Occipital lobe (tissue), 2 donors: ENCODE measurements around the gene PDZK1IP1. TPM values are rescaled to one million over a fixed set of nuclear protein-coding genes. Genes with fewer than 3 reads are reported as not detected.
A peak's percentile ranks its signal among the peaks of the same experiment; 100 is the strongest.
"Not testable (repeated sequence)": the region's sequence is repeated elsewhere in the genome, so short reads cannot be mapped to it uniquely, and the experiment has no call there.

Experiments used
- DNase-seq: peaks from one replicate; lab custom pipeline; 2025; lab: John Stamatoyannopoulos, UW
- total RNA-seq: library from RNA; depleted of rRNA; stranded (reverse); fragments of >200 nt; gene quantifications from one replicate; pipeline ENCODE4 v1.2.3, GENCODE V29; 2014

The PDZK1IP1 gene
- total RNA-seq, 1 donor from 2014 or later: not detected

GRCh38 chr1:47198214-47198613, 8.4 kb upstream of the PDZK1IP1 start:
- no peak for DNase-seq

DNA sequence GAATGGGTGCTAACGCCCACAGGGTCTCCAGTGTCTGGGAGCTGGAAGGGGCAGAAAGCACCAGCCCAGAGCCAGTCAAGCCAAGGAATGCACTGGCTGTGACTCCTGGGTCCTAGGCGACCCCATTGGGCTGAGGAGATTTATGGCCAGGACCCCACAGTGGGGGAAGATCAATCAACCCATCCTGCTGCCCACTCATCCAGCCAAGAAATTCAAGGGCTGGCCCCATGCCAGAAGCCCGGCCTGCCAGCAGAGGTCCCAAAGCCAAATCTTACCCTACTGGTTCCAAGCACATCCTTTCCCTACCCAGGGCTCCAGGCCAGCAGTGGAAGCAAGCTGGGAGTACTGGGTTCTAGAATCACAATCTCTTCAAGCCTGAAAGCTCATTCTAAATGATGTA, 6.8 kb upstream of the PDZK1IP1 start:
- DNase-seq: no peak

DNA sequence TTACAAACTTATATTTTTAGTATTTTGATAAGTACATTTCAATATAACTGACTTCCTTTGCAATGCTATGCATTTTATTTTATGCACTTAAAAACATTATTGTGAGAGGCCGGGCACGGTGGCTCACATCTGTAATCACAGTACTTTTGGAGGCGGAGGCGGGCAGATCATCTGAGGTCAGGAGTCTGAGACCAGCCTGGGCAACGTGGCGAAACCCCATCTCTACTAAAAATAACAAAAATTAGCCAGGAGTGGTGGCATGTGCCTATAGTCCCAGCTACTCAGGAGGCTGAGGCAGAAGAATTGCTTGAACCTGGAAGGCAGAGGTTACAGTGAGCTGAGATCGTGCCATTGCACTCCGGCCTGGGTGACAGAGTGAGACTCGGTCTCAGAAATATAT, 6.1 kb upstream of the PDZK1IP1 start:
- DNase-seq: not testable (repeated sequence)

GRCh38 chr1:47194311-47194710, 4.5 kb upstream of the PDZK1IP1 start:
- DNase-seq: no peak

DNA sequence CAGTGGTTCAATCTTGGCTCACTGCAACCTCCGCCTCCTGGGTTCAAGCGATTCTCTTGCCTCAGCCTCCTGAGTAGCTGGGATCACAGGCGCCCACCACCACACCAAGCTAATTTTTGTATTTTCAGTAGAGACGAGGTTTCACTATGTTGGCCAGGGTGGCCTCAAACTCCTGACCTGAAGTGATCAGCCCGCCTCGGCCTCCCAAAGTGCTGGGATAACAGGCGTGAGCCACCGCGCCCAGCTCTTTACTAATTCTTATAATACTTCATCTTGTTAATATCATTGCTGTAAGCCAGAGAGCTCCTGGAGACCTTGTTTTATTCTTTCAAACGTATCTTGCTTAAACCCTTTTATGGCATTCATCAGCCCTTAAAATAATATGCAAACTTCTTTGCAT, 3.7 kb upstream of the PDZK1IP1 start:
- DNase-seq: not testable (repeated sequence)

DNA sequence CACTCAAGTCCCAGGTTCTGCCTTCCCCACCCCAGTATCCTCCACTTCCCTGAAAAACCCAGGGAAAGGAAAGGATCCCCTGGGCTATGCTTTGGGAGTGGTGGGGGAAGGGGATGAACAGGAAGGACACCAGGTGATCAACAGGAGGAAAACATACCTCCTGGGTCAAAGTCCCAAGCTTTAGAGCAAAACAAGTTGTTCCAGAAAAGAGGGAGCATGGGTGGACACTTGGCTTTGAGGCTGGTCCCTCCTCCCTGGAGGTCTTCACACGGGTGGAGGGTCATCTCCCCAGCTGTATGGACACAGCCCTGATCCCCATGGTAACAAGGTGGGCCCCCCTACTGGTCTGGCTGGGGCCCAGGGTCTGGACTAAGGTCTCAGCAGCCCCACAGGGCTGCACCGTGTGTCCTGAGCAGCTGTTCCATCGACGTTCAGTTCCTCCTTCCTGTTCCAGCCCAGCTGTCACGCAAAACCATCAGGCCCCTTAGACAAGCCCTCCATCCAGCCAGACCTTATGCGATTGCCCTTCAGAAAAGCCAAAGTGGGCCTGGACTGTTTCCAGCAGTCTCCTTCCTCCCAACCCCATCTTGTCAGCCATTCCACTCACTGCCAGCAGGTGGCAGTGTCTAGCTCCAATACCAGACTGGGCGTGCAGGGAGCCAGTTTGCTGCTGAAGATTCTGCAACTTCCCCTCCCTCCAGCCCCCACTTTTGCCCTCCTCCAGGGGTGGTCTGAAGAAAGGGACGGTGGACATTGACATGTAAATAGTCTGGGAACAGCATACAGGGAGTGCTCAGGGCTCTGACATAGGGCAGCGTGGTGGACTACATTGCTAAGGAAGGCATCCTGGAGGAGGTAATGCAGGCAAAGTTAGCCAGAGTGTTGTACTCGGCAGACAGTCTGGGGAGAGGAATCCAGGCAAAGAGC, 2.9 kb upstream of the PDZK1IP1 start:
- DNase-seq: peak; percentile 17

- DNase-seq: no peak
These were observed 2.2 kb upstream of the PDZK1IP1 start for GRCh38 chr1:47191940-47192457.

DNA sequence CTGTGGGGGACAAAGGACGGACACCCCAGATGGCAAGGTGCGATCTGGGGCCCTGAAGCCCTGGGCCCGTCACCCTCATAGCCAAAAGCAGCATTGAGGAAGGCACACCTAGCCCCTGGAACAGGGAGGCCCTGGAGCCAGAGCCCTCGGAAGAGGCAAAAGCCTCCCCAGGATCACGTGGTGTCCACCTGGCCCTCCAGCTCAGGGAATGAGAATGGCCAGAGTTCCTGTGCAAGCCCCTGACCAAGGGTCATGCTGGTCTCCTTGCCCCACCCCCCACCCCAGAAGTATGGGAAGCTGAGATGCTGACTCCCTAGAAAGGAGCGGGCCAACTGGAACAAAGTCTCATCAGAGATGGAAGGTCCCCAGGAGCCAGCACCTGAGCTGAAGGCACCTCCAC, 1.0 kb upstream of the PDZK1IP1 start:
- DNase-seq: no peak

GRCh38 chr1:47190509-47190855, 646 bp upstream of the PDZK1IP1 start:
- DNase-seq: no peak

- DNase-seq: no peak
These were observed 748 bp downstream of the PDZK1IP1 start for GRCh38 chr1:47188791-47189785.

GRCh38 chr1:47187926-47188250, 1.9 kb downstream of the PDZK1IP1 start:
- DNase-seq: no peak

- DNase-seq: no peak
These were observed 2.5 kb downstream of the PDZK1IP1 start for GRCh38 chr1:47187231-47187925.

- DNase-seq: no peak
These were observed 3.3 kb downstream of the PDZK1IP1 start for GRCh38 chr1:47186267-47187185.

GRCh38 chr1:47184822-47185677, 4.8 kb downstream of the PDZK1IP1 start:
- no peak for DNase-seq

- no peak for DNase-seq
These were observed 5.6 kb downstream of the PDZK1IP1 start for GRCh38 chr1:47184090-47184821.

DNA sequence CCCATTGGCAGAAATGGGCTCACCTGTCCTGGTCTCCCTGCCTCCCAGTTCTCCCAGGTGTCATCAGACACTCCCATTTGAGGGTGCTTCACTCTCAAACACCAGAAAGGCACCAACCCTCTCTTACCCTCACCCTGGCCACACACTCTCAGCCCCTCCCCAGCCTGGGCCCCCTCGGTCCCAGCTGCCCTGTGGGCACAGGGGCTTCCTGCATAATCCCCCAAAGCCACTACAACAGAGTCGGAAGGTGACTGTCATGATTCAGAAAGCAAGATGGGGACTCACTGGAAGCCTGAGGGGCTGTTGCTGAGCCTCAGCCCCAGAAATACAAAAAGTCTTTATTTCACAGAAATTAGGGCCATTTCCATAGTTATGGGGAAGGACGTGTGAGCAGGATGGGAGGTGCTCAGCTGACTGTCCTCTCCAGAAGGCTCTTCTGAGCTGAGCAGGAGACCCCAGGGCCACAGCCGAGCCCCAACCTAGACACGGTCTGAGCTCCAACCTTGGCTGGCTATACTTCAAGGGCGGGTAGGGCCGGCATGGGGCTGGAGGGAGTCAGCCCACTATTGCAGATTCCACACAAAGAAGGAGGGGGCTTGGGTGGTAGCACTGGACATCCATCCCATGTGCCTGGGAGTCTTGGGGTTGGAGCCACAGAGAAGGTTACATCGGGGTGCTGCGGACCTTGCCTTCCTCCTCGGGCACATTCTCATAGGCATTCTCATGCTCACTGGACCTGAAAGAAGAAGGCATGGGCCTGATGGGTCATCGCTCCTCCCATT, 6.3 kb downstream of the PDZK1IP1 start:
- no peak for DNase-seq

GRCh38 chr1:47182676-47183235, 7.1 kb downstream of the PDZK1IP1 start:
- no peak for DNase-seq
